ENCODE results near the gene IL6R. TPM values are rescaled to one million over a fixed set of nuclear protein-coding genes. Genes with fewer than 3 reads are reported as not detected.

Gene IL6R
- total RNA-seq, 1 experiment from 2014 or later: 12.2 TPM

- in situ Hi-C loops (cut with HindIII; ENCODE audit: low pct_unique_long_range_greater_than_20kb, low sequenced_read_pairs): no loop called here
- ChIA-PET POLR2A (no interaction called here), CTCF (no interaction called here)
- Histone ChIP-seq H3K27me3 (ENCODE audit: control insufficient read depth, insufficient read depth, low read length) (peaks cover 25% of the 10 kb centered on the region), H3K4me1 (ENCODE audit: control insufficient read depth, insufficient read depth, low read length) (no peaks in the 10 kb centered on the region), H3K4me3 (ENCODE audit: low read depth in 2 of 2, low read length in 2 of 2) (no peak overlapping the region), H3K27ac (ENCODE audit: low read length) (no peak overlapping the region), H3K9me3 (ENCODE audit: control insufficient read depth, insufficient read depth, low read depth, low read length) (no peaks in the 10 kb centered on the region), H3K36me3 (ENCODE audit: control insufficient read depth, insufficient read depth, low read length) (no peaks in the 10 kb centered on the region)
- intact Hi-C loops (cut with micrococcal nuclease; ENCODE audit: unreplicated experiment): no loop called here
- no peak for TF ChIP-seq TCF7L2 (IDR thresholded peaks at IDR 0.05; ENCODE audit: low read depth, low read length)
- TF ChIP-seq POLR2AphosphoS5 (IDR thresholded peaks at IDR 0.05; ENCODE audit: low read depth, low read length): no peak
- no peak for TF ChIP-seq REST (IDR thresholded peaks at IDR 0.05; ENCODE audit: insufficient read depth in 1 of 2, low read depth in 2 of 2, low read length in 1 of 2)
- no peak for TF ChIP-seq SIN3A (IDR thresholded peaks at IDR 0.05; ENCODE audit: borderline replicate concordance, insufficient read depth, low read depth, low read length)
- no peak for TF ChIP-seq CTCF (IDR thresholded peaks at IDR 0.05)
- DNase-seq (ENCODE audit: low read depth, low spot score) (no peak), ATAC-seq (no peak)
- BruUV-seq (replicated peaks): no TSS peak
Observed at GRCh38 chr1:154503898-154504297, 98.8 kb downstream of the IL6R start.

GRCh38 chr1:154512760-154513159, 107.6 kb downstream of the IL6R start:
- CTCF ChIA-PET: no interaction called here
- H3K27me3 ChIP-seq (ENCODE audit: control insufficient read depth, insufficient read depth, low read length): peaks cover 2% of the 10 kb centered on the region; the same call in 1 of the 2 replicates

More at GRCh38 chr1:154512760-154513159, 107.6 kb downstream of the IL6R start:
- in situ Hi-C loops (cut with HindIII; ENCODE audit: low pct_unique_long_range_greater_than_20kb, low sequenced_read_pairs): no loop called here
- ATAC-seq (no peak), DNase-seq (ENCODE audit: low read depth, low spot score) (no peak)
- H3K4me3 ChIP-seq (ENCODE audit: low read depth in 2 of 2, low read length in 2 of 2): no peak overlapping the region
- no TSS peak for BruUV-seq (replicated peaks)
- POLR2A ChIA-PET: no interaction called here
- H3K27ac ChIP-seq (ENCODE audit: low read length): no peak overlapping the region
- H3K4me1 ChIP-seq (ENCODE audit: control insufficient read depth, insufficient read depth, low read length): no peaks in the 10 kb centered on the region
- intact Hi-C loops (cut with micrococcal nuclease; ENCODE audit: unreplicated experiment): no loop called here
- H3K36me3 ChIP-seq (ENCODE audit: control insufficient read depth, insufficient read depth, low read length): no peaks in the 10 kb centered on the region
- TF ChIP-seq TCF7L2 (IDR thresholded peaks at IDR 0.05; ENCODE audit: low read depth, low read length) (no peak), CTCF (IDR thresholded peaks at IDR 0.05) (no peak)
- H3K9me3 ChIP-seq (ENCODE audit: control insufficient read depth, insufficient read depth, low read depth, low read length): no peaks in the 10 kb centered on the region

Measured in Panc1 (cell line).